Neutrophil (primary cell): Measurements from ENCODE around the gene GPBAR1.

Experiments
- H3K27ac ChIP-seq: fragments of 200-600 bp; sonication (generic); 2 replicates; pipeline ENCODE4 v1.5.1; 2016; ENCODE audit warnings: mild to moderate bottlenecking, moderate library complexity
- H3K27me3 ChIP-seq: fragments of 200-600 bp; sonication (generic); 2 replicates; pipeline ENCODE4 v1.6.0; 2016; ENCODE audit warnings: mild to moderate bottlenecking
- H3K36me3 ChIP-seq: fragments of 200-600 bp; sonication (generic); 2 replicates; pipeline ENCODE4 v1.5.1; 2017
- H3K4me1 ChIP-seq, 2 experiments: fragments of 200-600 bp in 1 of 2; sonication (generic) in 1 of 2; 1 replicate in 1 of 2; 2 replicates in 1 of 2; pipeline versions ENCODE4 v1.5.1 to v1.6.1; 2013 to 2016; ENCODE audit warnings: low read depth in 1 of 2, low read length in 1 of 2, mild to moderate bottlenecking in 1 of 2, moderate library complexity in 1 of 2; ENCODE audit not compliant: control insufficient read depth in 1 of 2, insufficient read depth in 1 of 2
- H3K4me3 ChIP-seq, 2 experiments: fragments of 200-600 bp in 1 of 2; sonication (generic) in 1 of 2; 1 replicate in 1 of 2; 2 replicates in 1 of 2; pipeline ENCODE4 v1.5.1; 2013 to 2016; ENCODE audit warnings: low read depth in 1 of 2, low read length in 1 of 2, mild to moderate bottlenecking in 1 of 2, moderate library complexity in 1 of 2
- H3K9me3 ChIP-seq: fragments of 200-600 bp; sonication (generic); 2 replicates; pipeline ENCODE4 v1.5.1; 2016
- CTCF ChIP-seq: fragments of 200-600 bp; sonication (generic); IDR thresholded peaks from 2 replicates; pipeline ENCODE4 v1.5.1; 2016; ENCODE audit warnings: antibody characterized with exemption

The GPBAR1 gene

DNA sequence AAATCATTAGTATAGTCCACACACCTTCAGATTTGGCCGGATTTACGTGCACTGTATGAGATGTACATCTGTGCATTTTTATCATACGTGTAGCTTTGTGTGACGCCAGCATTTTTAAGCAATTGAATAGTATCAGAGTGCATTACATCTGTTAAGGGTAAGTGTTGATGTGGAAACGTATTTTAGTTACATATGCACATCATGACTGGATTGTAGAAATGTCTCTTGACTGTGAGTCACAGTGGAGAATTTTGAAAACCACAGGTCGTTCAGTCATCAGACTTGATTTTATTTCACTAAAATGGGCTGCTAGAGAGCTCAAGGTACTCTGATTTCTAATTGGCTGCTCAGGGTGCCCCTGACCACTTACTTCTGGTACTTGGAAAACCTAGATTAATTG lies 5.4 kb upstream of the GPBAR1 start:
- TF ChIP-seq CTCF, result no peak
- peak overlapping the region; percentile 35 for H3K27ac ChIP-seq
- no peaks in the 10 kb centered on the region for H3K27me3 ChIP-seq
- H3K9me3 ChIP-seq, result no peaks in the 10 kb centered on the region
- peaks cover 70% of the 10 kb centered on the region for H3K36me3 ChIP-seq
- H3K4me1 ChIP-seq, result peaks cover 5 to 9% of the 10 kb centered on the region in 2 experiments
- H3K4me3 ChIP-seq, result no peak overlapping the region

- Histone ChIP-seq H3K4me3 (no peak overlapping the region), H3K27me3 (no peaks in the 10 kb centered on the region), H3K36me3 (peaks cover 56% of the 10 kb centered on the region), H3K27ac (peak overlapping the region; percentile 75), H3K9me3 (no peaks in the 10 kb centered on the region), H3K4me1 (peaks cover 5 to 12% of the 10 kb centered on the region in 2 experiments)
- TF ChIP-seq CTCF, result no peak
Measured at GRCh38 chr2:218256612-218257350, 4.0 kb upstream of the GPBAR1 start.

DNA sequence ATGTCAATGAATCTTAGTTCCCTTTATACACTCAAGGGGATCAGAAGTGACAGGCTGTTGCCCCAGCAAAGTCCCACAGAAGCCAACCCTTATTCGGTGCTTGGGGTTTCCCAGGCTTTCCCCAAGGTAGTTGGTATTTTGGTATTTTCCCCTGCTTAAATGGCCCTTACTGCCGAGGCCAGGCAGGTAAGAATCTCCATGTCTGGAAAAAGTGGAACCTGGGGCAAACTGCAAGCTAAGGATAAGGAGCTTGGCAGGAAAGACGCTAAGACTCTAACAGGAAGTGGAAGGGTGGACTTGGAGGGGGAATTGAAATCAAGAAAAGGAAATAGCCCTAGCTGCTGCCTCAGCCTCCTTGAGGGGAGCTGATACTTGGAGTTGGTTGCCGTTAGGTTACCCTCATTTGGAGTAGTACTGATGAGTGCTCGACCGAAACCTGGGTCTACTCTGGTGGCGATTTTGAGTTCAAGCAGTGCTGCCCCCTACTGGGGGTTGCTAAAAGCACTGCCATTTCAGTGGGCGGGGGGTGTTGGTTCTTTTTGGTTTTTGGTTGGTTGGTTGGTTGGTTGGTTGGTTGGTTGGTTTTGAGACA lies 3.3 kb upstream of the GPBAR1 start:
- Histone ChIP-seq H3K27me3 (no peaks in the 10 kb centered on the region), H3K4me1 (peaks cover 5 to 12% of the 10 kb centered on the region in 2 experiments), H3K36me3 (peaks cover 49% of the 10 kb centered on the region), H3K4me3 (no peak overlapping the region), H3K9me3 (no peaks in the 10 kb centered on the region), H3K27ac (peak overlapping the region; percentile 75)
- peak; percentile 65 for TF ChIP-seq CTCF

- H3K27me3 ChIP-seq, result no peaks in the 10 kb centered on the region
- H3K4me3 ChIP-seq, result no peak overlapping the region
- H3K36me3 ChIP-seq, result peaks cover 49% of the 10 kb centered on the region
- H3K9me3 ChIP-seq, result no peaks in the 10 kb centered on the region
- no peak overlapping the region for H3K27ac ChIP-seq
- TF ChIP-seq CTCF, result no peak
- peaks cover 5 to 12% of the 10 kb centered on the region in 2 experiments for H3K4me1 ChIP-seq
Measured at GRCh38 chr2:218259099-218259961, 1.5 kb upstream of the GPBAR1 start.

- H3K9me3 ChIP-seq, result no peaks in the 10 kb centered on the region
- no peak for TF ChIP-seq CTCF
- H3K27me3 ChIP-seq, result no peaks in the 10 kb centered on the region
- H3K36me3 ChIP-seq, result peaks cover 49% of the 10 kb centered on the region
- peaks cover 5 to 12% of the 10 kb centered on the region in 2 experiments for H3K4me1 ChIP-seq
- H3K4me3 ChIP-seq, result no peak overlapping the region
- no peak overlapping the region for H3K27ac ChIP-seq
Measured at GRCh38 chr2:218260166-218260565, 649 bp upstream of the GPBAR1 start.
